Measurements from ENCODE around the gene GUCY1B1. TPM values are rescaled to one million over a fixed set of nuclear protein-coding genes. Genes with fewer than 3 reads are reported as not detected.

GUCY1B1 gene
- total and polyA plus RNA-seq, 8 donors, result 5.3 to 59.8 (median 14.8) TPM; not detected in 1

GRCh38 chr4:155761047-155761446, 2.2 kb downstream of the GUCY1B1 start:
- peak overlapping the region in 2 of 4 donors; percentile 77 to 80 for H3K4me3 ChIP-seq
- peaks cover 10 to 45% (median 26%) of the 10 kb centered on the region in 4 donors for H3K4me1 ChIP-seq
- no peaks in the 10 kb centered on the region for H3K36me3 ChIP-seq
- WGBS, 5 donors, result 70 to 93% (median 89%) methylated on average over 3 of the region's 3 CpGs
- peaks cover 0 to 16% (median 15%) of the 10 kb centered on the region in 3 donors for H3K27me3 ChIP-seq
- TF ChIP-seq POLR2AphosphoS5 (IDR thresholded peaks at IDR 0.05), result no peak
- no peak for TF ChIP-seq EP300 (IDR thresholded peaks at IDR 0.05)
- TF ChIP-seq CTCF (IDR thresholded peaks at IDR 0.05), result no peak
- TF ChIP-seq POLR2A (IDR thresholded peaks at IDR 0.05), result no peak
- no peak for DNase-seq
- intact Hi-C loops (cut with DNase I; ENCODE audit: low total_unique reads), result no loop called here
- peak overlapping the region in 1 of 5 donors; percentile 92 for H3K27ac ChIP-seq
- no peaks in the 10 kb centered on the region for H3K9me3 ChIP-seq

GRCh38 chr4:155761916-155762315, 3.1 kb downstream of the GUCY1B1 start:
- DNase-seq, result peak in 1 of 2 donors; percentile 42
- H3K27me3 ChIP-seq, result peaks cover 0 to 16% (median 15%) of the 10 kb centered on the region in 3 donors
- no peaks in the 10 kb centered on the region for H3K36me3 ChIP-seq
- TF ChIP-seq POLR2AphosphoS5 (IDR thresholded peaks at IDR 0.05) (no peak), POLR2A (IDR thresholded peaks at IDR 0.05) (no peak), EP300 (IDR thresholded peaks at IDR 0.05) (no peak), CTCF (IDR thresholded peaks at IDR 0.05) (no peak)
- intact Hi-C loops (cut with DNase I; ENCODE audit: low total_unique reads), result no loop called here
- H3K27ac ChIP-seq, result peak overlapping the region in 4 of 5 donors; percentile 6 to 34 (median 18)
- no peak overlapping the region for H3K4me3 ChIP-seq
- no peaks in the 10 kb centered on the region for H3K9me3 ChIP-seq
- H3K4me1 ChIP-seq, result peaks cover 10 to 45% (median 26%) of the 10 kb centered on the region in 4 donors

GRCh38 chr4:155762334-155762733, 3.5 kb downstream of the GUCY1B1 start:
- Histone ChIP-seq H3K27ac (peak overlapping the region in 4 of 5 donors; percentile 6 to 34 (median 18)), H3K27me3 (peaks cover 0 to 16% (median 15%) of the 10 kb centered on the region in 3 donors), H3K9me3 (no peaks in the 10 kb centered on the region), H3K4me1 (peaks cover 10 to 45% (median 26%) of the 10 kb centered on the region in 4 donors), H3K4me3 (no peak overlapping the region), H3K36me3 (no peaks in the 10 kb centered on the region)
- intact Hi-C loops (cut with DNase I; ENCODE audit: low total_unique reads), result no loop called here
- TF ChIP-seq POLR2A (IDR thresholded peaks at IDR 0.05) (no peak), CTCF (IDR thresholded peaks at IDR 0.05) (no peak), POLR2AphosphoS5 (IDR thresholded peaks at IDR 0.05) (no peak), EP300 (IDR thresholded peaks at IDR 0.05) (no peak)
- no peak for DNase-seq

- Histone ChIP-seq H3K4me3 (no peak overlapping the region), H3K9me3 (no peaks in the 10 kb centered on the region), H3K27me3 (peaks cover 0 to 15% (median 15%) of the 10 kb centered on the region in 3 donors), H3K27ac (no peak overlapping the region), H3K4me1 (peaks cover 11 to 39% (median 24%) of the 10 kb centered on the region in 4 donors), H3K36me3 (no peaks in the 10 kb centered on the region)
- no peak for DNase-seq
- TF ChIP-seq EP300 (IDR thresholded peaks at IDR 0.05) (no peak), POLR2A (IDR thresholded peaks at IDR 0.05) (no peak), CTCF (IDR thresholded peaks at IDR 0.05) (no peak), POLR2AphosphoS5 (IDR thresholded peaks at IDR 0.05) (no peak)
- intact Hi-C loops (cut with DNase I; ENCODE audit: low total_unique reads), result no loop called here
- 71 to 91% (median 80%) methylated on average over 2 of the region's 2 CpGs for WGBS, 5 donors
These were observed 4.7 kb downstream of the GUCY1B1 start for GRCh38 chr4:155763551-155763950.
